ENCODE results near the gene CCDC92. TPM values are rescaled to one million over a fixed set of nuclear protein-coding genes. Genes with fewer than 3 reads are reported as not detected.
A peak's percentile ranks its signal among the peaks of the same experiment; 100 is the strongest.

The CCDC92 gene
- total RNA-seq, result 39.0 and 49.3 TPM in 2 replicates
- 67.0 and 88.7 TPM in 2 replicates for polyA plus RNA-seq

DNA sequence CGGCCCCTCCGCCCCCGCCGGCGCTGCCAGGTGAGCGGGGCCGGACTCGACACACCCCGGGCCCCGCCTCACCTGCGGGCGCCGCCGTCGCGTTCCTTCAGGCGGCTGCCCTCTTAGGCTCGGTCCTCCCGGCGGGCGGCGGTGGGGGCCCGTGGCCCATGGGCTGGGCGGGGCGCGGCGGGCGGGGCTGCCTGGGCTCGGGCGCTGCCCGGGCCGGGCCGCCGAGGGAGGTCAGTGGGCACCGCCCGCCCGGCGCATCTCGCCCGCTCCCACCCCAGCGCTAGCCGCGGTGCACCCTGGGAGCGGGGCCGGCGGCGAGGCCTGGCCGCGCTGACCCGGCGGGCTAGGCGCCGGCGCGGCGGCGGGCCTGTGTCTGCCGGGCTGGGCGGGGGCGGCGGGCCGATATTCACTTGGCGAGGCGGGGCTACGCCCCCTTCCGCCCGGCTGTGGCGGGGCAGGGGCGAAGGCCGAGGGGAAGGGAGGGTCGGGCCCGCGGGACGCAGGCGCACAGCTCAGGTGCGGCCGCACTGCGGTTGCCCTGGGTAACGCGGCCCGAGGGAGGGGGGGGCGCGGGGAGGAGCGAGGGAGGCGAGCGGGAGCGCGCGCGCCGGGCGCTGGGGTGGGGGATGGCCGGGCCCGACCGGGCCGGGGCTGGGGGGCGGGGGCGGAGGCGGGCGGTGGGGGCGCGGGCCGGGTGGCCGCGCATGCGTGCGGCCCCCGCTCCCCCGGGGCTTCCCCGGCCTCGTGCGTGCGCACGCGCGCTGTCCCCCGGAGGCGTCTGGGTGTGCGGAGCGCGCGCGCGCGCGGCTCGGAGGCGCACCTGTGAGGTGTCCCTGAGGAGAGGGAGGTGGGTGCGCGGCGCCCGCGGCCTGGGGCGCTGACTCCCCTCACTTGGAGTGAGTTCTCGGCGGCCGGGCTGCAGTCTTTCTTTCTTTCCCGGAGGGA, at the start of gene CCDC92, which contains the start of gene ZNF664:
Gene CCDC92 (minus strand): TSS at position 375 of the 945 bp plus-strand sequence. CDS start 28,526 bp downstream, outside the sequence.
Gene ZNF664 (plus strand): TSS at position 759 of the 945 bp plus-strand sequence. CDS start 38,930 bp downstream, outside the sequence.
- TF ChIP-seq CTCF (IDR thresholded peaks at IDR 0.05; ENCODE audit: low read depth, low read length), result peak; percentile 4
- H3K4me1 ChIP-seq (ENCODE audit: low read depth), result peaks cover 12% of the 10 kb centered on the region
- DNase-seq (ENCODE audit: low read depth in 1 of 2, low spot score in 1 of 2), result peak; percentile 95 to 97
- H3K36me3 ChIP-seq, result peaks cover 3% of the 10 kb centered on the region
- peak within 1 kb of the TSS; percentile 99 for H3K4me3 ChIP-seq
- H3K27me3 ChIP-seq, result peaks cover 28% of the 10 kb centered on the region
- peak within 1 kb of the TSS; percentile 86 for H3K27ac ChIP-seq
- H3K9me3 ChIP-seq (ENCODE audit: low read depth), result no peaks in the 10 kb centered on the region

DNA sequence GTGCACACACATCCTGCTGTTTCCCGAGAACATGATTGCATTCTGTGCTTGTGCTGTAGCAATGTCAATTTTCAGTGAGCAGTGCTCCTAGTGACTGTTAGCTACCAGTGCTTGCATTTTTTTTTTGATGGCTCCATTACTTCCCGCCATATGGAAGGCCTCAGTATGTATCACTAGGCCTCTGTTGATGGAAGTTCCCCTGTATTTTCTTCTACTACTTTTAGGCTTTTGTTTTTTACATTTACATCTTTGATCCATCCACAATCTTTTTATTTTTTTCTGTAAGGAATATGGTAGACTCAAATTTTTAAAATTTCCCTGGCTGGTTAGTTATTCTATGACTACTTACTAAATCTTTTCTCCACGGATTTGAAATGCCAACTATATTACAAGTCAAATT, 49.5 kb upstream of the CCDC92 start:
- no peaks in the 10 kb centered on the region for H3K9me3 ChIP-seq (ENCODE audit: low read depth)
- no peak overlapping the region for H3K4me3 ChIP-seq
- TF ChIP-seq CTCF (IDR thresholded peaks at IDR 0.05; ENCODE audit: low read depth, low read length), result no peak
- peaks cover 12% of the 10 kb centered on the region for H3K4me1 ChIP-seq (ENCODE audit: low read depth)
- no peak for DNase-seq (ENCODE audit: low read depth in 1 of 2, low spot score in 1 of 2)
- no peak overlapping the region for H3K27ac ChIP-seq
- no peaks in the 10 kb centered on the region for H3K27me3 ChIP-seq
- no peaks in the 10 kb centered on the region for H3K36me3 ChIP-seq

DNA sequence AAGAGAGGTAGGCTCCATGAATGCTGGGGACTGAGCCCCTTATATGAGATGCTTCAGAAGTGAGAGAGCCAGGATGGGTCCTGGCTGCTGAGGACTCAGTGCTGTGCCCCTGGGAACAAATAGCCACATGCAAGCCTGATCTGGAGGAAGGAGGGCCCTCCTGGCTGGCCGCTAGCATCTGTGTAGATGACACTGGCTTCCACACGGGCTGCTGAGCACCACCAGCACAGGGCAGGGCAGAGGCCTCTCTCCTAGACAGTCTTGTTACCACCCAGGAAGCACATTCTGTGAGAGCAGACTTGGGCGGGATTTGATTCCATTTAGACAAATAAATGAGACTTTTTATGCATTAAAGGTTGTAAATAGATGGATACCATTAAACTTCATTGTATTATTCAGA, 48.4 kb upstream of the CCDC92 start:
- Histone ChIP-seq H3K9me3 (ENCODE audit: low read depth) (no peaks in the 10 kb centered on the region), H3K4me1 (ENCODE audit: low read depth) (peaks cover 8% of the 10 kb centered on the region), H3K4me3 (no peak overlapping the region), H3K27ac (no peak overlapping the region), H3K27me3 (no peaks in the 10 kb centered on the region), H3K36me3 (no peaks in the 10 kb centered on the region)
- peak in 1 of 2 donors; percentile 13 for DNase-seq (ENCODE audit: low read depth in 1 of 2, low spot score in 1 of 2)
- no peak for TF ChIP-seq CTCF (IDR thresholded peaks at IDR 0.05; ENCODE audit: low read depth, low read length)

- Histone ChIP-seq H3K27ac (no peak overlapping the region), H3K4me1 (ENCODE audit: low read depth) (peaks cover 3% of the 10 kb centered on the region), H3K4me3 (no peak overlapping the region), H3K27me3 (no peaks in the 10 kb centered on the region), H3K9me3 (ENCODE audit: low read depth) (no peaks in the 10 kb centered on the region), H3K36me3 (no peaks in the 10 kb centered on the region)
- no peak for TF ChIP-seq CTCF (IDR thresholded peaks at IDR 0.05; ENCODE audit: low read depth, low read length)
- peak in 1 of 2 donors; percentile 88 for DNase-seq (ENCODE audit: low read depth in 1 of 2, low spot score in 1 of 2)
These were observed 47.9 kb upstream of the CCDC92 start for GRCh38 chr12:124020514-124020949.

- no peak for TF ChIP-seq CTCF (IDR thresholded peaks at IDR 0.05; ENCODE audit: low read depth, low read length)
- H3K27ac ChIP-seq, result no peak overlapping the region
- H3K36me3 ChIP-seq, result no peaks in the 10 kb centered on the region
- no peaks in the 10 kb centered on the region for H3K27me3 ChIP-seq
- no peaks in the 10 kb centered on the region for H3K9me3 ChIP-seq (ENCODE audit: low read depth)
- no peak for DNase-seq (ENCODE audit: low read depth in 1 of 2, low spot score in 1 of 2)
- no peaks in the 10 kb centered on the region for H3K4me1 ChIP-seq (ENCODE audit: low read depth)
- H3K4me3 ChIP-seq, result no peak overlapping the region
These were observed 46.5 kb upstream of the CCDC92 start for GRCh38 chr12:124019115-124019514.
